K562 (cell line): ENCODE data around the gene MXD3. TPM values are rescaled to one million over a fixed set of nuclear protein-coding genes. Genes with fewer than 3 reads are reported as not detected.

Source experiments
- BHLHE40 ChIP-seq: IDR thresholded peaks from 2 replicates; pipeline ENCODE4 v1.6.1; 2011; ENCODE audit warnings: low read length, improper control_type of control experiment
- PHB ChIP-seq: fragments of 250-450 bp; sonication (Bioruptor Pico); IDR thresholded peaks from 2 replicates; pipeline ENCODE4 v1.5.0; 2021
- POLR2G ChIP-seq: fragments of 200-400 bp; formaldehyde crosslinking; IDR thresholded peaks from 2 replicates; pipeline ENCODE4 v1.6.1; 2017; ENCODE audit warnings: low read depth, mild to moderate bottlenecking, antibody characterized with exemption, low read length, moderate library complexity
- TAF7 ChIP-seq: fragments of 450-650 bp; IDR thresholded peaks from 2 replicates; pipeline ENCODE4 v1.6.1; 2016; ENCODE audit warnings: missing genetic modification characterization, missing compliant biosample characterization
- TRIM25 ChIP-seq: fragments of 450-650 bp; IDR thresholded peaks from 2 replicates; pipeline ENCODE4 v1.7.0; 2016; ENCODE audit warnings: borderline replicate concordance
- ZNF445 ChIP-seq: fragments of 250-450 bp; sonication (Bioruptor Pico); IDR thresholded peaks from 2 replicates; pipeline ENCODE4 v1.4.0; 2020; ENCODE audit warnings: low read depth, mild to moderate bottlenecking, moderate library complexity
- ZNF512 ChIP-seq: IDR thresholded peaks from 2 replicates; pipeline ENCODE4 v1.6.1; 2016; ENCODE audit warnings: missing genetic modification characterization, missing compliant biosample characterization
- polyA plus RNA-seq, 8 experiments: library from polyadenylated mRNA; depleted of rRNA in 4 of 8; stranded (reverse) in 5 of 8; unstranded in 3 of 8; fragments of >200 nt; fragmentation: Nextera tagmentation in 2 of 8; fragmentation: Illumina TruSeq in 1 of 8; extraction: Ambion mirVana in 2 of 8; extraction: Trizol in 1 of 8; gene quantifications; 2 replicates each; pipeline versions ENCODE4 v1.2.1 to v1.2.3, GENCODE V29; 2011 to 2014; ENCODE audit warnings: inconsistent platforms in 1 of 8, missing spikeins in 1 of 8
- total RNA-seq, 7 experiments: library from RNA; depleted of rRNA in 6 of 7; stranded (reverse); fragments of >200 nt in 6 of 7; fragmentation: Illumina TruSeq in 2 of 7; extraction: Trizol in 2 of 7; gene quantifications; 2 replicates each; pipeline versions ENCODE4 v1.2.1 to v1.2.3, GENCODE V29; 2011 to 2021; ENCODE audit warnings: low replicate concordance in 1 of 7
- TF ChIP-seq, protein P1 (sequence below): sonication (generic); formaldehyde crosslinking; IDR thresholded peaks from 2 replicates; pipeline ENCODE4 v1.8.1; 2023; ENCODE audit warnings: mild to moderate bottlenecking, missing genetic modification reagents
- TF ChIP-seq, protein P2 (sequence below): fragments of 250-450 bp; sonication (Bioruptor Pico); IDR thresholded peaks from 2 replicates; pipeline ENCODE4 v1.6.1; 2021; ENCODE audit warnings: mild to moderate bottlenecking
- TF ChIP-seq, protein P3 (sequence below): fragments of 450-650 bp; IDR thresholded peaks from 2 replicates; pipeline ENCODE4 v1.6.1; 2017; ENCODE audit warnings: mild to moderate bottlenecking, moderate library complexity

Gene MXD3
- total and polyA plus RNA-seq, 9 of the 15 experiments (the other 6 are each of a cell fraction or from before 2014, with no cell fraction given), result 0.28 to 24.8 (median 4.5) TPM

GRCh38 chr5:177300236-177300880, 11.3 kb downstream of the MXD3 start (continued):
- TF ChIP-seq BHLHE40, result peak; percentile 31; the same call in 1 of the 2 replicates
- TF ChIP-seq ZNF445 (CRISPR knock-in tag), result no peak
- TF ChIP-seq TAF7 (tag), result no peak
- TF ChIP-seq ZNF512 (tag), result no peak
- TF ChIP-seq, protein P1, sequence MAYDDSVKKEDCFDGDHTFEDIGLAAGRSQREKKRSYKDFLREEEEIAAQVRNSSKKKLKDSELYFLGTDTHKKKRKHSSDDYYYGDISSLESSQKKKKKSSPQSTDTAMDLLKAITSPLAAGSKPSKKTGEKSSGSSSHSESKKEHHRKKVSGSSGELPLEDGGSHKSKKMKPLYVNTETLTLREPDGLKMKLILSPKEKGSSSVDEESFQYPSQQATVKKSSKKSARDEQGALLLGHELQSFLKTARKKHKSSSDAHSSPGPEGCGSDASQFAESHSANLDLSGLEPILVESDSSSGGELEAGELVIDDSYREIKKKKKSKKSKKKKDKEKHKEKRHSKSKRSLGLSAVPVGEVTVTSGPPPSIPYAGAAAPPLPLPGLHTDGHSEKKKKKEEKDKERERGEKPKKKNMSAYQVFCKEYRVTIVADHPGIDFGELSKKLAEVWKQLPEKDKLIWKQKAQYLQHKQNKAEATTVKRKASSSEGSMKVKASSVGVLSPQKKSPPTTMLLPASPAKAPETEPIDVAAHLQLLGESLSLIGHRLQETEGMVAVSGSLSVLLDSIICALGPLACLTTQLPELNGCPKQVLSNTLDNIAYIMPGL (CRISPR knock-in tag), result no peak
- TF ChIP-seq, protein P2, sequence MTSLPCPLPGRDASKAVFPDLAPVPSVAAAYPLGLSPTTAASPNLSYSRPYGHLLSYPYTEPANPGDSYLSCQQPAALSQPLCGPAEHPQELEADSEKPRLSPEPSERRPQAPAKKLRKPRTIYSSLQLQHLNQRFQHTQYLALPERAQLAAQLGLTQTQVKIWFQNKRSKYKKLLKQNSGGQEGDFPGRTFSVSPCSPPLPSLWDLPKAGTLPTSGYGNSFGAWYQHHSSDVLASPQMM (CRISPR knock-in tag), result no peak
- no peak for TF ChIP-seq POLR2G
- TF ChIP-seq, protein P3, sequence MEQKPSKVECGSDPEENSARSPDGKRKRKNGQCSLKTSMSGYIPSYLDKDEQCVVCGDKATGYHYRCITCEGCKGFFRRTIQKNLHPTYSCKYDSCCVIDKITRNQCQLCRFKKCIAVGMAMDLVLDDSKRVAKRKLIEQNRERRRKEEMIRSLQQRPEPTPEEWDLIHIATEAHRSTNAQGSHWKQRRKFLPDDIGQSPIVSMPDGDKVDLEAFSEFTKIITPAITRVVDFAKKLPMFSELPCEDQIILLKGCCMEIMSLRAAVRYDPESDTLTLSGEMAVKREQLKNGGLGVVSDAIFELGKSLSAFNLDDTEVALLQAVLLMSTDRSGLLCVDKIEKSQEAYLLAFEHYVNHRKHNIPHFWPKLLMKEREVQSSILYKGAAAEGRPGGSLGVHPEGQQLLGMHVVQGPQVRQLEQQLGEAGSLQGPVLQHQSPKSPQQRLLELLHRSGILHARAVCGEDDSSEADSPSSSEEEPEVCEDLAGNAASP, result no peak
- no peak for TF ChIP-seq PHB (CRISPR knock-in tag)
- no peak for TF ChIP-seq TRIM25
